CD14-positive monocyte (primary cell): ENCODE data around the gene RSAD2. TPM values are rescaled to one million over a fixed set of nuclear protein-coding genes. Genes with fewer than 3 reads are reported as not detected.

ENCODE experiments used
- DNase-seq, 3 donors: peaks; one replicate each; pipeline ENCODE4 v3.0.0-alpha.2; 2011 to 2022
- H2AFZ ChIP-seq: 2 replicates; pipeline ENCODE4 v1.6.0; 2012; ENCODE audit warnings: mild to moderate bottlenecking, low read depth, low read length, inconsistent platforms; ENCODE audit not compliant: insufficient read depth, poor library complexity, severe bottlenecking
- H3K27ac ChIP-seq, 2 donors: 1 replicate in 1 of 2; 2 replicates in 1 of 2; pipeline ENCODE4 v1.5.1; 2012 to 2013; ENCODE audit warnings: low read length in 2 of 2, control low read depth in 1 of 2, inconsistent platforms in 1 of 2, low read depth in 1 of 2, mild to moderate bottlenecking in 1 of 2
- H3K27me3 ChIP-seq, 2 donors: one replicate each; pipeline versions ENCODE4 v1.6.0 to v1.6.1; 2011 to 2013; ENCODE audit warnings: low read length in 2 of 2; ENCODE audit not compliant: control insufficient read depth in 2 of 2, insufficient read depth in 2 of 2
- H3K36me3 ChIP-seq, 2 donors: replicated peaks in 1 of 2; 1 replicate in 1 of 2; 2 replicates in 1 of 2; pipeline versions ENCODE4 v1.5.1 to v1.6.1; 2012 to 2013; ENCODE audit warnings: low read length in 2 of 2, control low read depth in 1 of 2, inconsistent platforms in 1 of 2, mild to moderate bottlenecking in 1 of 2; ENCODE audit not compliant: insufficient read depth in 2 of 2, control insufficient read depth in 1 of 2
- H3K4me1 ChIP-seq, 2 donors: 1 replicate in 1 of 2; 2 replicates in 1 of 2; pipeline versions ENCODE4 v1.5.1 to v1.6.1; 2012 to 2013; ENCODE audit warnings: low read length in 2 of 2, control low read depth in 1 of 2, inconsistent platforms in 1 of 2, mild to moderate bottlenecking in 1 of 2, moderate library complexity in 1 of 2; ENCODE audit not compliant: insufficient read depth in 2 of 2, control insufficient read depth in 1 of 2
- H3K4me2 ChIP-seq: replicated peaks from 2 replicates; pipeline ENCODE3; 2012; ENCODE audit warnings: low read length, moderate library complexity, mild to moderate bottlenecking; ENCODE audit not compliant: poor library complexity, severe bottlenecking; ENCODE audit errors: extremely low read depth
- H3K4me3 ChIP-seq, 3 experiments: fragments of 200-600 bp in 1 of 3; sonication (generic) in 1 of 3; replicated peaks in 1 of 3; 1 replicate in 2 of 3; 2 replicates in 1 of 3; pipeline ENCODE4 v1.5.1; 2011 to 2013; ENCODE audit warnings: low read length in 3 of 3, mild to moderate bottlenecking in 3 of 3, control low read depth in 2 of 3, low read depth in 2 of 3, inconsistent platforms in 1 of 3, moderate library complexity in 1 of 3
- H3K79me2 ChIP-seq: 2 replicates; pipeline ENCODE4 v1.6.0; 2012; ENCODE audit warnings: mild to moderate bottlenecking, control low read depth, inconsistent platforms, low read length, moderate library complexity; ENCODE audit not compliant: insufficient read depth
- H3K9ac ChIP-seq: 2 replicates; pipeline ENCODE4 v1.6.0; 2017; ENCODE audit warnings: low read length, mild to moderate bottlenecking; ENCODE audit not compliant: insufficient read depth, poor library complexity, severe bottlenecking
- H3K9me3 ChIP-seq, 2 donors: replicated peaks in 1 of 2; 1 replicate in 1 of 2; 2 replicates in 1 of 2; pipeline versions ENCODE4 v1.5.1 to v1.6.1; 2012 to 2013; ENCODE audit warnings: low read length in 2 of 2, control low read depth in 1 of 2; ENCODE audit not compliant: control insufficient read depth in 1 of 2, insufficient read depth in 1 of 2
- H4K20me1 ChIP-seq: 2 replicates; pipeline ENCODE4 v1.6.0; 2012; ENCODE audit warnings: mild to moderate bottlenecking, low read length, control low read depth, moderate library complexity; ENCODE audit not compliant: insufficient read depth
- H3K27ac Mint-ChIP-seq, 7 donors: one replicate each; pipeline ENCODE4 v1.8.0; 2020; ENCODE audit warnings: mild to moderate bottlenecking in 7 of 7, mixed read lengths in 7 of 7, moderate library complexity in 6 of 7, inconsistent platforms in 2 of 7
- H3K27me3 Mint-ChIP-seq, 3 donors: one replicate each; pipeline ENCODE4 v1.8.0; 2021 to 2022; ENCODE audit warnings: low read depth in 3 of 3, mild to moderate bottlenecking in 3 of 3, mixed read lengths in 3 of 3, moderate library complexity in 3 of 3, inconsistent platforms in 1 of 3
- H3K36me3 Mint-ChIP-seq, 2 donors: one replicate each; pipeline ENCODE4 v1.8.0; 2020; ENCODE audit warnings: mixed read lengths in 2 of 2, inconsistent platforms in 1 of 2, mild to moderate bottlenecking in 1 of 2
- H3K4me1 Mint-ChIP-seq: one replicate; pipeline ENCODE4 v1.8.0; 2020; ENCODE audit warnings: mild to moderate bottlenecking, mixed read lengths
- H3K4me3 Mint-ChIP-seq, 2 donors: one replicate each; pipeline ENCODE4 v1.8.0; 2020; ENCODE audit warnings: mild to moderate bottlenecking in 2 of 2, mixed read lengths in 2 of 2, moderate library complexity in 1 of 2
- H3K9me3 Mint-ChIP-seq, 7 donors: one replicate each; pipeline ENCODE4 v1.8.0; 2020 to 2022; ENCODE audit warnings: mixed read lengths in 7 of 7, mild to moderate bottlenecking in 6 of 7, moderate library complexity in 6 of 7, inconsistent platforms in 2 of 7
- WGBS: methylation state at CpG from one replicate; pipeline ENCODE4 v1.1.5; 2013; ENCODE audit warnings: missing lambda C conversion rate; ENCODE audit not compliant: insufficient coverage; 5-methylcytosine and 5-hydroxymethylcytosine counted together
- intact Hi-C, 2 donors: fragments of 100-400 bp; cut with micrococcal nuclease; formaldehyde crosslinking; loops; one replicate each; pipeline versions ENCODE4 v1.15.0 to v1.15.1; 2023
- polyA plus RNA-seq, 3 donors: library from polyadenylated mRNA; depleted of rRNA in 1 of 3; unstranded in 2 of 3; stranded (reverse) in 1 of 3; fragments of 300-500 nt in 2 of 3; fragments of >200 nt in 1 of 3; fragmentation: Illumina TruSeq in 2 of 3; gene quantifications; 1 replicate in 2 of 3; 2 replicates in 1 of 3; pipeline ENCODE4 v1.2.3, GENCODE V29; 2012 to 2021
- TF ChIP-seq, protein P1 (sequence below): fragments of 200-600 bp; IDR thresholded peaks from one replicate; pipeline ENCODE4 v1.8.0; 2022; ENCODE audit warnings: antibody characterized with exemption, mild to moderate bottlenecking

Gene RSAD2
- polyA plus RNA-seq, 3 donors: 6.0 to 12.6 (median 10.3) TPM

- Mint-ChIP-seq H3K4me3 (no peak overlapping the region), H3K27ac (no peak overlapping the region), H3K27me3 (no peaks in the 10 kb centered on the region), H3K9me3 (peaks cover 0 to 7% (median 0%) of the 10 kb centered on the region in 7 donors), H3K4me1 (peaks cover 35% of the 10 kb centered on the region), H3K36me3 (peaks cover 0 to 2% of the 10 kb centered on the region in 2 donors)
- DNase-seq: no peak
- peaks cover 0 to 3% of the 10 kb centered on the region in 2 donors for H3K9me3 ChIP-seq
- H3K79me2 ChIP-seq: peaks cover 20% of the 10 kb centered on the region
- no peak overlapping the region for H3K27ac ChIP-seq
- TF ChIP-seq, protein P1, sequence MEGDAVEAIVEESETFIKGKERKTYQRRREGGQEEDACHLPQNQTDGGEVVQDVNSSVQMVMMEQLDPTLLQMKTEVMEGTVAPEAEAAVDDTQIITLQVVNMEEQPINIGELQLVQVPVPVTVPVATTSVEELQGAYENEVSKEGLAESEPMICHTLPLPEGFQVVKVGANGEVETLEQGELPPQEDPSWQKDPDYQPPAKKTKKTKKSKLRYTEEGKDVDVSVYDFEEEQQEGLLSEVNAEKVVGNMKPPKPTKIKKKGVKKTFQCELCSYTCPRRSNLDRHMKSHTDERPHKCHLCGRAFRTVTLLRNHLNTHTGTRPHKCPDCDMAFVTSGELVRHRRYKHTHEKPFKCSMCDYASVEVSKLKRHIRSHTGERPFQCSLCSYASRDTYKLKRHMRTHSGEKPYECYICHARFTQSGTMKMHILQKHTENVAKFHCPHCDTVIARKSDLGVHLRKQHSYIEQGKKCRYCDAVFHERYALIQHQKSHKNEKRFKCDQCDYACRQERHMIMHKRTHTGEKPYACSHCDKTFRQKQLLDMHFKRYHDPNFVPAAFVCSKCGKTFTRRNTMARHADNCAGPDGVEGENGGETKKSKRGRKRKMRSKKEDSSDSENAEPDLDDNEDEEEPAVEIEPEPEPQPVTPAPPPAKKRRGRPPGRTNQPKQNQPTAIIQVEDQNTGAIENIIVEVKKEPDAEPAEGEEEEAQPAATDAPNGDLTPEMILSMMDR: no peak
- H3K4me2 ChIP-seq: no peak overlapping the region
- H3K27me3 ChIP-seq: no peaks in the 10 kb centered on the region
- H3K4me3 ChIP-seq: no peak overlapping the region
- intact Hi-C loops: no loop called here
- H3K36me3 ChIP-seq: no peaks in the 10 kb centered on the region
- H3K9ac ChIP-seq: no peak overlapping the region
- no peak overlapping the region for H2AFZ ChIP-seq
- peaks cover 16 to 25% of the 10 kb centered on the region in 2 donors for H3K4me1 ChIP-seq
- WGBS: no CpG with 5 or more reads among the region's 1 CpG
- no peaks in the 10 kb centered on the region for H4K20me1 ChIP-seq
Measured at GRCh38 chr2:6932206-6932605, 54.6 kb downstream of the RSAD2 start.

DNA sequence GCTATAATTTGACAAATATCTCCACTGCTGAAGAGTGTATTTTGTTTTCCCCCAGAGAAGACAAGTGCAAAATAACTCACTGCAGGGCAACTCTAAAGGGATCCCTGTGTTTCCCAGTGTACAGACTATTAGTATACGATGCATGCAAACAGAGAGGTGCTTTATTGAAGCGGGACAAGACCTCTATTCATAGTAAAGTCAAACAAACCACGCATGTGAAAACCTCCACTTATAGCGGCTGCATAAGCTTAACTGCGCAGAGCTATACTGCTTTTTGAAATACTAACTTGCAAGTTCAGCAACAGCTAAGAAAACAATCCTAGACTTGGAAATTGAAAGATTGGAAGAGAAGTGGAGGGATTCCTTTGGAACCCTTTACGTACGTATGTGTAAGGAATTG lies 55.3 kb downstream of the RSAD2 start:
- intact Hi-C loops: no loop called here
- Mint-ChIP-seq H3K36me3 (peaks cover 0 to 2% of the 10 kb centered on the region in 2 donors), H3K9me3 (peaks cover 0 to 6% (median 0%) of the 10 kb centered on the region in 7 donors), H3K4me3 (no peak overlapping the region), H3K4me1 (peaks cover 35% of the 10 kb centered on the region), H3K27ac (no peak overlapping the region), H3K27me3 (no peaks in the 10 kb centered on the region)
- no peak overlapping the region for H3K4me2 ChIP-seq
- H3K79me2 ChIP-seq: peaks cover 22% of the 10 kb centered on the region
- no peak overlapping the region for H2AFZ ChIP-seq
- no peak overlapping the region for H3K27ac ChIP-seq
- no peaks in the 10 kb centered on the region for H3K36me3 ChIP-seq
- no peak for DNase-seq
- H3K4me3 ChIP-seq: no peak overlapping the region
- H3K27me3 ChIP-seq: no peaks in the 10 kb centered on the region
- no peaks in the 10 kb centered on the region for H4K20me1 ChIP-seq
- H3K9ac ChIP-seq: no peak overlapping the region
- peaks cover 0 to under 1% of the 10 kb centered on the region in 2 donors for H3K9me3 ChIP-seq
- H3K4me1 ChIP-seq: peaks cover 16 to 25% of the 10 kb centered on the region in 2 donors
- TF ChIP-seq, protein P1: no peak
- 94% methylated on average over 4 of the region's 7 CpGs for WGBS
